MM.1S (cell line): ENCODE data around the gene ATG10.

Experiments
- EZH2 ChIP-seq: fragments of 300-600 bp; sonication (generic); optimal IDR thresholded peaks from 2 replicates; pipeline ENCODE3; 2017; ENCODE audit warnings: low read depth, mild to moderate bottlenecking, antibody characterized with exemption, low read length, mixed read lengths
- TF ChIP-seq, protein P1 (sequence below): fragments of 300-600 bp; sonication (generic); IDR thresholded peaks from 2 replicates; pipeline ENCODE4 v1.5.1; 2016; ENCODE audit warnings: antibody characterized with exemption, low read length, mixed read lengths

DNA sequence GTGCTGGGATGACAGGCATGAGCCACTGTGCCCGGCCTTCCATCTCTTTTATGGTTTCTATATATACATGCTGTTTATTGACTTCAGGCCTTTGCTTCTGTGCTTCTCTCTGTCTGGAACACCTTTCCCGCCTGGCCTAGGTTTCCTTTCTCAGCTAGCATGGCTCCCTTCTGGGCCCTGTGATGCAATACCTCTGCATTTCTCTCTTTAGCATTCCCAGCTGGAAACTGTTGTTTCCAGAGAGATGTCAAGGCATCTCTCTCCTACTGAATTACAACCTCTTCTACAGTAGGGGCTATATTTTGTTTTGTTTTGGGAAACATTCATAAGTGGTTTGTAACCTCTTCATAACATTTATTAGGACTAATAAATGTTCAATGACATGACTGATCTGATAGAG lies 249.2 kb downstream of the ATG10 start:
- TF ChIP-seq, protein P1, sequence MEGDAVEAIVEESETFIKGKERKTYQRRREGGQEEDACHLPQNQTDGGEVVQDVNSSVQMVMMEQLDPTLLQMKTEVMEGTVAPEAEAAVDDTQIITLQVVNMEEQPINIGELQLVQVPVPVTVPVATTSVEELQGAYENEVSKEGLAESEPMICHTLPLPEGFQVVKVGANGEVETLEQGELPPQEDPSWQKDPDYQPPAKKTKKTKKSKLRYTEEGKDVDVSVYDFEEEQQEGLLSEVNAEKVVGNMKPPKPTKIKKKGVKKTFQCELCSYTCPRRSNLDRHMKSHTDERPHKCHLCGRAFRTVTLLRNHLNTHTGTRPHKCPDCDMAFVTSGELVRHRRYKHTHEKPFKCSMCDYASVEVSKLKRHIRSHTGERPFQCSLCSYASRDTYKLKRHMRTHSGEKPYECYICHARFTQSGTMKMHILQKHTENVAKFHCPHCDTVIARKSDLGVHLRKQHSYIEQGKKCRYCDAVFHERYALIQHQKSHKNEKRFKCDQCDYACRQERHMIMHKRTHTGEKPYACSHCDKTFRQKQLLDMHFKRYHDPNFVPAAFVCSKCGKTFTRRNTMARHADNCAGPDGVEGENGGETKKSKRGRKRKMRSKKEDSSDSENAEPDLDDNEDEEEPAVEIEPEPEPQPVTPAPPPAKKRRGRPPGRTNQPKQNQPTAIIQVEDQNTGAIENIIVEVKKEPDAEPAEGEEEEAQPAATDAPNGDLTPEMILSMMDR, result no peak
- no peak for TF ChIP-seq EZH2
